ENCODE results near the gene RFNG. TPM values are rescaled to one million over a fixed set of nuclear protein-coding genes. Genes with fewer than 3 reads are reported as not detected.

RFNG gene
- total and polyA plus RNA-seq, 2 of the 13 experiments (the other 11 are each of a cell fraction or from before 2014, with no cell fraction given) = 61.4 to 64.0 TPM

- TF ChIP-seq, protein P1, sequence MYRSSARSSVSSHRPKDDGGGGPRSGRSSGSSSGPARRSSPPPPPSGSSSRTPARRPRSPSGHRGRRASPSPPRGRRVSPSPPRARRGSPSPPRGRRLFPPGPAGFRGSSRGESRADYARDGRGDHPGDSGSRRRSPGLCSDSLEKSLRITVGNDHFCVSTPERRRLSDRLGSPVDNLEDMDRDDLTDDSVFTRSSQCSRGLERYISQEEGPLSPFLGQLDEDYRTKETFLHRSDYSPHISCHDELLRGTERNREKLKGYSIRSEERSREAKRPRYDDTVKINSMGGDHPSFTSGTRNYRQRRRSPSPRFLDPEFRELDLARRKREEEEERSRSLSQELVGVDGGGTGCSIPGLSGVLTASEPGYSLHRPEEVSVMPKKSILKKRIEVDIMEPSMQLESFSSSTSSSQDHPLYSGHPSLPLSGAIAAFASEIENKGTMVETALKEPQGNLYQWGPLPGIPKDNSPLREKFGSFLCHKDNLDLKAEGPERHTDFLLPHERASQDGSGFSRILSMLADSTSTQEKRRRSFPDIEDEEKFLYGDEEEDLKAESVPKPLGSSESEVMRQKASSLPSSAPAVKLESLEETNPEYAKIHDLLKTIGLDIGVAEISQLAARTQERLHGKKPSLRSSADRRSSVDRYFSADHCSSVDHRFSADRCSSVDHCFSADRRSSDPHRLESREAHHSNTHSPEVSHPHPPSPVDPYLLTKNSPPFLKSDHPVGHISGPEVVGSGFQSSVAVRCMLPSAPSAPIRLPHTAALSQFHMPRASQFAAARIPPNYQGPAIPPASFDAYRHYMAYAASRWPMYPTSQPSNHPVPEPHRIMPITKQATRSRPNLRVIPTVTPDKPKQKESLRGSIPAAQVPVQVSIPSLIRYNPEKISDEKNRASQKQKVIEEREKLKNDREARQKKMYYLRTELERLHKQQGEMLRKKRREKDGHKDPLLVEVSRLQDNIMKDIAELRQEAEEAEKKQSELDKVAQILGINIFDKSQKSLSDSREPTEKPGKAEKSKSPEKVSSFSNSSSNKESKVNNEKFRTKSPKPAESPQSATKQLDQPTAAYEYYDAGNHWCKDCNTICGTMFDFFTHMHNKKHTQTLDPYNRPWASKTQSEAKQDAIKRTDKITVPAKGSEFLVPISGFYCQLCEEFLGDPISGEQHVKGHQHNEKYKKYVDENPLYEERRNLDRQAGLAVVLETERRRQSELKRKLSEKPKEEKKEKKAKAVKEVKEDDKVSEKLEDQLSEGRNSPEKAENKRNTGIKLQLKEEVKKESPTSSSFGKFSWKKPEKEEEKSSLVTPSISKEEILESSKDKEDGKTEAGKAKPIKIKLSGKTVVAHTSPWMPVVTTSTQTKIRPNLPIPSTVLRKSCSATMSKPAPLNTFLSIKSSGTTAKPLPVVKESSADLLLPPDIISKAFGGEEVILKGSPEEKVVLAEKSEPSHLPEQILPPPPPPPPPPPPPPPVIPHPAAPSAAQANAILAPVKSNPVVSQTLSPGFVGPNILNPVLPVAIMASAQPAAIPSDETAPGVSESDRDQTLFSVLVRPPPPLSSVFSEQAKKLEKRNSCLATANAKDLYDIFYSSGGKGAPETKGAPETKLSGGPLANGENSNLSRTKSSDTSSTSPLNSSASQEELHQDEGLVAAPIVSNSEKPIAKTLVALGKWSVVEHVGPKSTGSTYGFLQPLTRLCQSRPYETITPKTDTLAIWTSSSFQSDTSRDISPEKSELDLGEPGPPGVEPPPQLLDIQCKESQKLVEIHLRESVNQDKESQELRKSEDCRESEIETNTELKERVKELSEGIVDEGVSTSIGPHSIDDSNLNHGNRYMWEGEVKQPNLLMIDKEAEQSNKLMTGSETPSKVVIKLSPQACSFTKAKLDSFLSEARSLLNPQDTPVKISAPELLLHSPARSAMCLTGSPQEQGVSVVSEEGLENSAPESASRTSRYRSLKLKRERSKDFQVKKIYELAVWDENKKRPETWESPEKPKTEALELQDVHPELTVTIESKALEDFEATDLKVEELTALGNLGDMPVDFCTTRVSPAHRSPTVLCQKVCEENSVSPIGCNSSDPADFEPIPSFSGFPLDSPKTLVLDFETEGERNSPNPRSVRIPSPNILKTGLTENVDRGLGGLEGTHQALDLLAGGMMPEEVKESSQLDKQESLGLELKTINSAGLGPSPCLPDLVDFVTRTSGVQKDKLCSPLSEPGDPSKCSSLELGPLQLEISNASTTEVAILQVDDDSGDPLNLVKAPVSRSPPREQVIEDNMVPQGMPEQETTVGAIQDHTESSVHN (CRISPR knock-in tag; IDR thresholded peaks at IDR 0.05) = no peak
- TF ChIP-seq ARID2 (CRISPR knock-in tag; IDR thresholded peaks at IDR 0.05; ENCODE audit: borderline replicate concordance) = no peak
- no peak for TF ChIP-seq SRSF4 (IDR thresholded peaks at IDR 0.05; ENCODE audit: low read depth, low read length, poor library complexity, severe bottlenecking)
- no peak for TF ChIP-seq MIER2 (CRISPR knock-in tag; IDR thresholded peaks at IDR 0.05)
- no peak for TF ChIP-seq PREB (CRISPR knock-in tag; IDR thresholded peaks at IDR 0.05)
- TF ChIP-seq NR3C1 (CRISPR knock-in tag; IDR thresholded peaks at IDR 0.05) = no peak
- TF ChIP-seq, protein P2, sequence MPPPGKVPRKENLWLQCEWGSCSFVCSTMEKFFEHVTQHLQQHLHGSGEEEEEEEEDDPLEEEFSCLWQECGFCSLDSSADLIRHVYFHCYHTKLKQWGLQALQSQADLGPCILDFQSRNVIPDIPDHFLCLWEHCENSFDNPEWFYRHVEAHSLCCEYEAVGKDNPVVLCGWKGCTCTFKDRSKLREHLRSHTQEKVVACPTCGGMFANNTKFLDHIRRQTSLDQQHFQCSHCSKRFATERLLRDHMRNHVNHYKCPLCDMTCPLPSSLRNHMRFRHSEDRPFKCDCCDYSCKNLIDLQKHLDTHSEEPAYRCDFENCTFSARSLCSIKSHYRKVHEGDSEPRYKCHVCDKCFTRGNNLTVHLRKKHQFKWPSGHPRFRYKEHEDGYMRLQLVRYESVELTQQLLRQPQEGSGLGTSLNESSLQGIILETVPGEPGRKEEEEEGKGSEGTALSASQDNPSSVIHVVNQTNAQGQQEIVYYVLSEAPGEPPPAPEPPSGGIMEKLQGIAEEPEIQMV (CRISPR knock-in tag; IDR thresholded peaks at IDR 0.05; ENCODE audit: low read depth) = 0 out of 2 replicates have a peak, but pooled peaks have one; percentile 10
- no peak for TF ChIP-seq MTF2 (CRISPR knock-in tag; IDR thresholded peaks at IDR 0.05; ENCODE audit: borderline replicate concordance)
- TF ChIP-seq GTF2F1 (IDR thresholded peaks at IDR 0.05; ENCODE audit: low read length) = no peak
- TF ChIP-seq MTA1 (CRISPR knock-in tag; IDR thresholded peaks at IDR 0.05; ENCODE audit: borderline replicate concordance) = no peak
- TF ChIP-seq, protein P3, sequence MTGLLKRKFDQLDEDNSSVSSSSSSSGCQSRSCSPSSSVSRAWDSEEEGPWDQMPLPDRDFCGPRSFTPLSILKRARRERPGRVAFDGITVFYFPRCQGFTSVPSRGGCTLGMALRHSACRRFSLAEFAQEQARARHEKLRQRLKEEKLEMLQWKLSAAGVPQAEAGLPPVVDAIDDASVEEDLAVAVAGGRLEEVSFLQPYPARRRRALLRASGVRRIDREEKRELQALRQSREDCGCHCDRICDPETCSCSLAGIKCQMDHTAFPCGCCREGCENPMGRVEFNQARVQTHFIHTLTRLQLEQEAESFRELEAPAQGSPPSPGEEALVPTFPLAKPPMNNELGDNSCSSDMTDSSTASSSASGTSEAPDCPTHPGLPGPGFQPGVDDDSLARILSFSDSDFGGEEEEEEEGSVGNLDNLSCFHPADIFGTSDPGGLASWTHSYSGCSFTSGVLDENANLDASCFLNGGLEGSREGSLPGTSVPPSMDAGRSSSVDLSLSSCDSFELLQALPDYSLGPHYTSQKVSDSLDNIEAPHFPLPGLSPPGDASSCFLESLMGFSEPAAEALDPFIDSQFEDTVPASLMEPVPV (CRISPR knock-in tag; IDR thresholded peaks at IDR 0.05) = no peak; the same call in 1 of the 2 replicates
- no peak for TF ChIP-seq DNMT3B (CRISPR knock-in tag; conservative IDR thresholded peaks at IDR 0.05)
- peak; percentile 22; the same call in 1 of the 2 replicates for TF ChIP-seq PHF20 (CRISPR knock-in tag; IDR thresholded peaks at IDR 0.05)
- no peak for TF ChIP-seq ZNF484 (CRISPR knock-in tag; IDR thresholded peaks at IDR 0.05; ENCODE audit: borderline replicate concordance, low read depth)
- no peak for TF ChIP-seq ZFP62 (CRISPR knock-in tag; IDR thresholded peaks at IDR 0.05)
- TF ChIP-seq POLR2G (IDR thresholded peaks at IDR 0.05; ENCODE audit: low read depth, low read length) = peak; percentile 38; the same call in 1 of the 2 replicates
Observed at GRCh38 chr17:82022981-82023446, 28.6 kb downstream of the RFNG start, which contains the start of gene LRRC45 (continued).
